Gastroesophageal sphincter (tissue), 3 donors: ENCODE measurements around the gene GADD45G.

Experiments
- POLR2AphosphoS5 ChIP-seq: sonication (generic); formaldehyde crosslinking; IDR thresholded peaks from one replicate; pipeline ENCODE4 v1.6.1; 2017; ENCODE audit warnings: antibody characterized with exemption
- TF ChIP-seq, protein P1 (sequence below), 4 experiments: fragments of 200-600 bp in 2 of 4; fragments of 450-650 bp in 2 of 4; sonication (generic) in 1 of 4; IDR thresholded peaks; one replicate each; pipeline ENCODE4 v1.5.1; 2017 to 2019; ENCODE audit warnings: antibody characterized with exemption in 4 of 4, mild to moderate bottlenecking in 2 of 4, moderate library complexity in 2 of 4

DNA sequence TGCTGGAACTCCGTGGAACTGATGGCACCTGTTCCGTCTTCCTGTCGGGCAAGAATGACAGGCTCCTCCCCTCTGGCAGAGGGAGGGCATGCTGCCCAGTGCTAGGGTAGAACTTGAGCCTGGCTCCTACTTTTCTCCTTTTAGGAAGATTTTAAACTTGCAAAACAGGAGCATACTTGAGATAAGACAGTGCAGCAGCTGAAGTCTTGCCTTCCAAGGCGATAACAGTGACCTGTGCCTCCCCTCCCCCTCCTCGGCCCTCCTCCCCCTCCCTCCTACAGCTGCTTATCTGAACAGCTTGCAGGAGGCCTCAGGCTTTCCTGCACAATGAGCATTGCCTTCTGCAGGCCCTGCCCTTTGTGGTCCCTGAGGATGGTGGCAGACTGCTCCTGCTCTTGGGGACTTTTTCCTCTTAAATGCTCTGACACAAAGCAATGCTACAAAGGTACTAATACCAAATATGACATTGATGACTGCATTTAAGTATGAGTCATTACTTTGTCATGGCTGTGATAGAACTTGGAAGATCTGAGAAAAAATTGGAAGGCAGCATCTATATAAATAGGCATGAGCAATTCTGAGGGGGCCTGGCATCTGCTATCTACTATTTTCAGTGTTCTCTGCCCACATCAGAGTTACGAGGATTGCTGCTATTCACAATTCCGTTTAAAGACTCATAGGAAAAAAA is 2.0 kb downstream of the GADD45G start:
- TF ChIP-seq, protein P1, sequence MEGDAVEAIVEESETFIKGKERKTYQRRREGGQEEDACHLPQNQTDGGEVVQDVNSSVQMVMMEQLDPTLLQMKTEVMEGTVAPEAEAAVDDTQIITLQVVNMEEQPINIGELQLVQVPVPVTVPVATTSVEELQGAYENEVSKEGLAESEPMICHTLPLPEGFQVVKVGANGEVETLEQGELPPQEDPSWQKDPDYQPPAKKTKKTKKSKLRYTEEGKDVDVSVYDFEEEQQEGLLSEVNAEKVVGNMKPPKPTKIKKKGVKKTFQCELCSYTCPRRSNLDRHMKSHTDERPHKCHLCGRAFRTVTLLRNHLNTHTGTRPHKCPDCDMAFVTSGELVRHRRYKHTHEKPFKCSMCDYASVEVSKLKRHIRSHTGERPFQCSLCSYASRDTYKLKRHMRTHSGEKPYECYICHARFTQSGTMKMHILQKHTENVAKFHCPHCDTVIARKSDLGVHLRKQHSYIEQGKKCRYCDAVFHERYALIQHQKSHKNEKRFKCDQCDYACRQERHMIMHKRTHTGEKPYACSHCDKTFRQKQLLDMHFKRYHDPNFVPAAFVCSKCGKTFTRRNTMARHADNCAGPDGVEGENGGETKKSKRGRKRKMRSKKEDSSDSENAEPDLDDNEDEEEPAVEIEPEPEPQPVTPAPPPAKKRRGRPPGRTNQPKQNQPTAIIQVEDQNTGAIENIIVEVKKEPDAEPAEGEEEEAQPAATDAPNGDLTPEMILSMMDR (IDR thresholded peaks at IDR 0.05) = no peak
- TF ChIP-seq POLR2AphosphoS5 = peak; percentile 3
